ENCODE data around the gene DDX1.
"Not testable (repeated sequence)": the region's sequence is repeated elsewhere in the genome, so short reads cannot be mapped to it uniquely, and the experiment has no call there.

The DDX1 gene

DNA sequence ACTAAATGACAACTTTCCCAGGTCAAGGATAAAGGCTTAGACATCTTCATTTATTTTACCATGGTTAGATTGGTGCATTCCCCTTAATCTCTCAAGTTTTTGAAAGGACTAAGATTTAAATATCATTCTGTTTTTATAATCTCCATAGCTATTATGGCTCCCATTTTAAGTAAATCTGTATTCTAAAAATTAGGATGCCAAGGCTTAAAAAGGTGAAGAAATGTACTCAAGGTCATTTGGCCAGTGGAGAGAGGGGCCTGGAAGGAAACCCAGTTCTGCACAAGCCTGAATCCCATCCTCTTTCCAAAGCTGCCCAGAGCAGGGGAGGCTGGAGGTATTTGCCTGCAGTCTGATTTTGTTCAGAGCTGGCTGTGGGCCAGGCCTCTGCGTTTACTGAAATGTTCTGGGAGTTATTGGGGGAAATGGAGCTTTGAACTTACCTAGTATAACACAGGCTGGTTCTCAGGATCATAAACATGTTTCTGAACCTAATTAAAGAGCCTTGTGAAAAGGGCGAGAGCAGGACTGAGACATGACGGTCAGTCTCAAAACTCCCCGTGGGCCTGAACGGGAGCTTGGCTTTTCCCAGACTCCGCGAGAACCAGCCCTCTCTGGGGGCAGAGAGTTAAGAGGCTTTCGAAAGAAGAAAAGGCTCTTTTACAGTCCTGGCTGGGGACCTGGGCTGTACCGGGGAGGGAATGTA, 85.6 kb downstream of the DDX1 start:
- no peak for DNase-seq (ENCODE audit: low read depth)

DNA sequence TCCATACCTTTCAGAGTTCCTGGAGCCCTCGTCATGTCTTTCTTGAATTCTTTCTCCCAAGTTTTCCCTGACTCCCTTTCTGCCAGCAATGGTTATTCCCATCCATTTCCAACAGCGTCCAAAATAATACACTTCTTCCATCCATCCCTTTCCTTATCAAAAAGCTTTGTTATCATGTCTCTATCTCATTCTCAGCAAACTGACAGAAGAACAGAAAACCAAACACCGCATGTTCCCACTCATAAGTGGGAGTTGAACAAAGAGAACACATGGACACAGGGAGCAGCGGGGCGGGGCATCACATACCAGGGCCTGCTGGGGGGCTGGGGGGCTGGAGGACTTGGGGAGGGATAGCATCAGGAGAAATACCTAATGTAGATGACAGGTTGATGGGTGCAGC, 86.7 kb downstream of the DDX1 start:
- DNase-seq (ENCODE audit: low read depth), result no peak

DNA sequence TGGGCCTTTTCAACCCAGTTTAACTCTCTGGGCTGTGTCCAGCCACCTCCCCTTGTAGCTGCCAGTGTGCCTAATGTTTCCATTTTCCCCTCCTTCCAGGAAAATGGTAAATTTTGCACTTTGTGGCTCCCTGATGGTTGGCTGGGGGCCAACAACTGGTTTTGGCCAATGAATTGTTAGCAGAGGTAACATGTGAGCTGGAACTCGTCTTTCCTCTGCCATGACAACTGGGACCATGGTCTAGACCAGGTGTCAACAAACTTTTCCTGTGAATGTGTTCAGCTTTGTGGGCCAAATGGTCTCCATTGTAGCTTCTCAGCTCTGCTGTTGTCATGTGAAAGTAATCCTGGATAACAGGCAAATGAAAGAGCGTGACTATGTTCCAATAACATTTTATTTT, 87.2 kb downstream of the DDX1 start:
- DNase-seq (ENCODE audit: low read depth), result no peak

DNA sequence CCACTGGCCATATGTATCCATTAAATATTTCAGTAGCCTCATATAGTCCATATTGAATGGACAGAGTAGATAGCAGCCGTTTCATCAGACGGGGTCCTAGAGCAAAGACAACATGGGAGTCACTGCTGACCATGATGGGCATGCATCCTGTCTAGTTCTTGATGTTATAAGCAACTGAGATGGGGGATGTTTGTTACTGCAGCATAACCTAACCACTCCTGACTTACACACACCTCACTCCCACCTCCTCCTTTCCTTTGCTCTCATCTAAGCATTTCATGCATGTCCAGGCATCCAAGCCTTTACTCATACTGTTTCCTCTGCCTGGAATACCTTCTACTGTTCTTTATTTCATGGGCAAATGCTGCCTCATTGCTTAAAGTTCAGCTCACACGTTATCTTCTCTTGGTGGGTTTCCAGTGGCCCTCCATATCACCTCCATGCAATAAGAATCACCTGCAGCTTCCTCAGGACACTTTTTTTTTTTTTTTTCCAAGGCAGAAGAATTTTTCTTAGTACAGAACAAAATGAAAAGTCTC, 87.8 kb downstream of the DDX1 start:
- DNase-seq (ENCODE audit: low read depth), result no peak

DNA sequence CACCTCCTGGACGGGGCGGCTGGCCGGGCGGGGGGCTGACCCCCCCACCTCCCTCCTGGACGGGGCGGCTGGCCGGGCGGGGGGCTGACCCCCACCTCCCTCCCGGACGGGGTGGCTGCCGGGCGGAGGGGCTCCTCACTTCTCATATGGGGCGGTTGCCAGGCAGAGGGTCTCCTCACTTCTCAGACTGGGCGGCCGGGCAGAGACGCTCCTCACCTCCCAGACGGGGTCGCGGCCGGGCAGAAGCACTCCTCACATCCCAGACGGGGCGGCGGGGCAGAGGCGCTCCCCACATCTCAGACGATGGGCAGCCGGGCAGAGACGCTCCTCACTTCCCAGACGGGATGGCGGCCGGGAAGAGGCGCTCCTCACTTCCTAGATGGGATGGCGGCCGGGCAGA, 88.5 kb downstream of the DDX1 start:
- not testable (repeated sequence) for DNase-seq (ENCODE audit: low read depth)
